ENCODE measurements around the gene ABHD16A.
A peak's percentile ranks its signal among the peaks of the same experiment; 100 is the strongest.

DNA sequence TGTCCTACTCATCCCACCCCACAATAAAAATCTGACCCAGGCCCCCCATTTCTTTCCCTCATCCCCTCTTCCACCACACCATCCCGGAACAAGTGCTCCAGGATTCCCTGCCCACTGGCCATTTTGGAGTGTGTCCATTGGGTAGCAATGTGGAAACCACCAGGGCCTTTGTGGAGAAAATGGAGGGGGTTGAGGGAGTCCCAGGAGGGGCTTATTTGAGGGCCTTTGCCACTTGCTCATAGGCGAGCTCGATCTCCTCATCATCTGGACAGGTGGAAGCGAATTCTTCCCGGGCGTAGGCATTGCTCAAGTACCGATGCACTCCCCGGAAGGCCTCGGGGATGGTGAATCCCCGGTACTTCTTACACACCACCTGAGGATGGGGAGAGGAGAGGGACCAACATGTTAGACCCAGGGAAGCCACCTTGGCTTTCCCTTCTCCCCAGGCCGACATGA is 27.5 kb upstream of the ABHD16A start:
- TF ChIP-seq CTCF (conservative IDR thresholded peaks at IDR 0.05; ENCODE audit: low read length) (0 out of 2 replicates have a peak, but pooled peaks have one; percentile 1), EZH2phosphoT487 (IDR thresholded peaks at IDR 0.05; ENCODE audit: borderline replicate concordance) (no peak)
